ENCODE data around the gene GTF2A1. TPM values are rescaled to one million over a fixed set of nuclear protein-coding genes. Genes with fewer than 3 reads are reported as not detected.
A peak's percentile ranks its signal among the peaks of the same experiment; 100 is the strongest.

The GTF2A1 gene
- total RNA-seq, 1 donor from 2014 or later = 41.0 TPM

- Mint-ChIP-seq H3K4me1 (ENCODE audit: low read depth) (peaks cover 40% of the 10 kb centered on the region), H3K27ac (peak overlapping the region; percentile 97), H3K27me3 (ENCODE audit: insufficient read depth) (no peaks in the 10 kb centered on the region), H3K4me3 (peak overlapping the region; percentile 95), H3K36me3 (ENCODE audit: low read depth) (peaks cover 10% of the 10 kb centered on the region), H3K9me3 (no peaks in the 10 kb centered on the region)
- intact Hi-C loops (cut with micrococcal nuclease) = loop anchor here (1.0 to 2.0 kb wide), 3 partner anchors 235 to 279 kb away; no protein-coding TSS in a partner anchor
- DNase-seq (ENCODE audit: low spot score) = no peak
These were observed 882 bp upstream of the GTF2A1 start for GRCh38 chr14:81221579-81222102.

DNA sequence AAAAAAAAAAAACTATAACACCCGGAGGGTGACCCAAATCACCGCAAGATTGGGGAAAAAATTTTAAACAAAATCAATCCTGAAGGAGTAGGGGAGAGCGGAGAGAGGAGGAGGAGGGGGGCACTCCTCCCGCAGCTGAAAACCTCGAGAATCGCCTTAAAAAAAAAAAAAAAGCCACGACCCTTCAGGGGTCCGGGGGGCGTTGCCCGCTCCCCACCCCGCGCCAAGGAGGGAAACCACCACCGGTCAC is 254 bp downstream of the GTF2A1 start:
- no peak for DNase-seq (ENCODE audit: low spot score)
- H3K36me3 Mint-ChIP-seq (ENCODE audit: low read depth) = peaks cover 17% of the 10 kb centered on the region
- no peaks in the 10 kb centered on the region for H3K27me3 Mint-ChIP-seq (ENCODE audit: insufficient read depth)
- peak overlapping the region; percentile 95 for H3K4me3 Mint-ChIP-seq
- intact Hi-C loops (cut with micrococcal nuclease) = loop anchor here (2.0 kb wide), 2 partner anchors 234 to 244 kb away; no protein-coding TSS in a partner anchor
- peak overlapping the region; percentile 97 for H3K27ac Mint-ChIP-seq
- H3K9me3 Mint-ChIP-seq = no peaks in the 10 kb centered on the region
- H3K4me1 Mint-ChIP-seq (ENCODE audit: low read depth) = peaks cover 48% of the 10 kb centered on the region

DNA sequence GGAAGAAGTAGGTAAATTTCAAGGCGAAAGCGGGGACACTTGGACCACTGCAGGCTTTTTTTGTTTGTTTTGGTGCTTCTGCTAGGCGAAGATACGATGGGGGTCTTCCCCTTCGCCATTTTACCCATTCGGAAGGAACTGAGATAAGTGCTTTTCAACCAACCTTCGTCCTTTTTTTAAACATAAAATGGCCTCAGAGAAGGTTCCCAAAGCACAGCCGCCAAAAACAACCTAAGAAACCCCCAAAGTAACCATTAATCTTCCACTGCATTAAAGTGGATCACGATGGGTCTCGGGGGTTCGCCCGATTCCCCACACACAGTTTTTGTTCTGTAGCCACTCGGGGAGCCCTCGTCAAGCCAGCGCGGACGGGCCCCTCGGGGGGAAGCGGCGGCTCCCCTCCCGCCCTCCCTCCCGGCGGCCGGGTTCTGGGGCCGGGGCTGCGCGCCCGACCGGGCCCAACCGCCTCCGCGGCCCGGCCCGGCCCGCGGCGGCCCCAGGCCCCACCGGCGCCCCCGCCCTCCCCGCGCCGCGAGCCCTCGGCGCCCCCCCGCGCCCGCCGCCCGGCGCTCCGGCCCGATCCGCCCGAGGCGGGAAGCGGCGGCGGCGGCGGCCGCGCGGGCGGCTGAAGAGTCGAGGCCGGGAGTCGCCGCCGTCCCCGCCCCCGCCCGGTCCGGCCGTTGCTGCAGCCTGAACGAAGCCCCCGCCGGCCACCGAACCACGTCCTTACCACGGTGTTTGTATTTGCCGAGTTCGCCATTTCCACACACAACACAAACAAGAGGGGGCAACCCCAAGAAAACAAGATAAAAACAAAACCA is 790 bp downstream of the GTF2A1 start:
- H3K4me1 Mint-ChIP-seq (ENCODE audit: low read depth) = peaks cover 48% of the 10 kb centered on the region
- H3K27me3 Mint-ChIP-seq (ENCODE audit: insufficient read depth) = no peaks in the 10 kb centered on the region
- peaks cover 18% of the 10 kb centered on the region for H3K36me3 Mint-ChIP-seq (ENCODE audit: low read depth)
- DNase-seq (ENCODE audit: low spot score) = peak; percentile 29
- peak overlapping the region; percentile 99 for H3K27ac Mint-ChIP-seq
- intact Hi-C loops (cut with micrococcal nuclease) = loop anchor here (1.0 to 2.0 kb wide), 9 partner anchors 20 to 313 kb away; partner anchors contain the start of gene SEL1L
- no peaks in the 10 kb centered on the region for H3K9me3 Mint-ChIP-seq
- peak overlapping the region; percentile 99 for H3K4me3 Mint-ChIP-seq

- DNase-seq (ENCODE audit: low spot score) = peak; percentile 85
- Mint-ChIP-seq H3K27ac (peak overlapping the region; percentile 99), H3K36me3 (ENCODE audit: low read depth) (peaks cover 21% of the 10 kb centered on the region), H3K4me1 (ENCODE audit: low read depth) (peaks cover 48% of the 10 kb centered on the region), H3K27me3 (ENCODE audit: insufficient read depth) (no peaks in the 10 kb centered on the region), H3K9me3 (no peaks in the 10 kb centered on the region), H3K4me3 (peak overlapping the region; percentile 99)
- intact Hi-C loops (cut with micrococcal nuclease) = loop anchor here (1.0 to 2.0 kb wide), 7 partner anchors 19 to 314 kb away; partner anchors contain the start of gene SEL1L
These were observed 1.5 kb downstream of the GTF2A1 start for GRCh38 chr14:81219210-81219758.

GRCh38 chr14:81211844-81212243 is 8.9 kb downstream of the GTF2A1 start:
- DNase-seq (ENCODE audit: low spot score) = no peak
- intact Hi-C loops (cut with micrococcal nuclease) = loop anchor here (1.0 kb wide), 1 partner anchor 216 kb away; no protein-coding TSS in a partner anchor
- H3K27ac Mint-ChIP-seq = no peak overlapping the region
- no peaks in the 10 kb centered on the region for H3K27me3 Mint-ChIP-seq (ENCODE audit: insufficient read depth)
- H3K9me3 Mint-ChIP-seq = no peaks in the 10 kb centered on the region
- no peak overlapping the region for H3K4me3 Mint-ChIP-seq
- peaks cover 28% of the 10 kb centered on the region for H3K4me1 Mint-ChIP-seq (ENCODE audit: low read depth)
- peaks cover 45% of the 10 kb centered on the region for H3K36me3 Mint-ChIP-seq (ENCODE audit: low read depth)

DNA sequence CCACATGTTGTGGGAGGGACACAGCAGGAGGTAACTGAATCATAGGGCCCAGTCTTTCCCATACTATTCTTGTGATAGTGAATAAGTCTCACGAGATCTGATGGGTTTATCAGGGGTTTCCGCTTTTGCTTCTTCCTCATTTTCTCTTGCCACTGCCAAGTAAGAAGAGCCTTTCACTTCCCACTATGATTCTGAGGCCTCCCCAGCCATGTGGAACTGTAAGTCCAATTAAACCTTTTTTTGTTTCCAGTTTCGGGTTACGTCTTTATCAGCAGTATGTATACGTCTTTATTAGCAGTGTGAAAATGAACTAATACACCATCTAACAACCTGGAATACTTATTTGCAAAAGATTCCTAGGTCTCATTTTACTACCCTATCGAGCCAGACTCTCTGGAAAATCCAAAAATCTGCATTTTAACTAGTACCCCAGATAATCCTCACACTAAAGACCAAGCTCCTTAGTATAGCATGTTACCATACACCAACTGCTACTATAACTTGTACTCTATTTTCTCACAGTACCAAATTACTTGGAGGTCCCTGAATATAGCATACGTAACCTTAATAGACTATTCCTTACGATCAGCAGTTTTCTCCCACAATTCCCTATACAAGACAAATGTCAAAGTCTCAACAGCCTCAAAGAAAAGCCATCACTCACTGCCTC is 11.5 kb downstream of the GTF2A1 start:
- H3K4me1 Mint-ChIP-seq (ENCODE audit: low read depth) = peaks cover 35% of the 10 kb centered on the region

GRCh38 chr14:81208489-81208888 is 12.3 kb downstream of the GTF2A1 start:
- Mint-ChIP-seq H3K4me3 (no peak overlapping the region), H3K36me3 (ENCODE audit: low read depth) (peaks cover 53% of the 10 kb centered on the region), H3K4me1 (ENCODE audit: low read depth) (peaks cover 39% of the 10 kb centered on the region), H3K27ac (no peak overlapping the region), H3K27me3 (ENCODE audit: insufficient read depth) (no peaks in the 10 kb centered on the region), H3K9me3 (no peaks in the 10 kb centered on the region)
- DNase-seq (ENCODE audit: low spot score) = no peak
- intact Hi-C loops (cut with micrococcal nuclease) = no loop called here

More for the DNA sequence above, 11.5 kb downstream of the GTF2A1 start:
- DNase-seq (ENCODE audit: low spot score) = no peak
- intact Hi-C loops (cut with micrococcal nuclease) = loop anchor here (1.0 kb wide), 1 partner anchor 8 kb away; no protein-coding TSS in a partner anchor
- Mint-ChIP-seq H3K9me3 (no peaks in the 10 kb centered on the region), H3K36me3 (ENCODE audit: low read depth) (peaks cover 53% of the 10 kb centered on the region), H3K27ac (no peak overlapping the region), H3K27me3 (ENCODE audit: insufficient read depth) (no peaks in the 10 kb centered on the region), H3K4me3 (no peak overlapping the region)

DNA sequence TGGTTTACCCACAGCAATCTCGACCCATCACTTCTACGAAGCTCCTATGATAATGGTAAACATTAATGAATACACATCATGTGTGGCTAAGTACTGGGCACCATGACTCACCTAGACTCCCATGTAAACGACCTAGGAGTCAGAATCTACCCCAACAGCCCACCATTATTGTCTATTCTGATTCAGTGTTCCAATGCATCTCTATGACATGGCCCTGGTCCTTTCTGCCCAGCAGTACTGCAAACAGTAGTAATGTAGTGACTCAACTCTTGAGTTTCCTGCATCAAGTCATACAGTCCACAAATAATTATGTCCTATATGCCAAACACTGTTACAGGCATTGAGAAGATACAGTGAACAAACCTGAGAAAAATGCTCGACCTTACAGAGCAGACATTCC is 14.6 kb downstream of the GTF2A1 start:
- Mint-ChIP-seq H3K27ac (peak overlapping the region; percentile 48), H3K4me3 (no peak overlapping the region), H3K4me1 (ENCODE audit: low read depth) (peaks cover 31% of the 10 kb centered on the region), H3K27me3 (ENCODE audit: insufficient read depth) (no peaks in the 10 kb centered on the region), H3K36me3 (ENCODE audit: low read depth) (peaks cover 52% of the 10 kb centered on the region), H3K9me3 (no peaks in the 10 kb centered on the region)
- no peak for DNase-seq (ENCODE audit: low spot score)
- intact Hi-C loops (cut with micrococcal nuclease) = no loop called here

- intact Hi-C loops (cut with micrococcal nuclease) = no loop called here
- Mint-ChIP-seq H3K27me3 (ENCODE audit: insufficient read depth) (no peaks in the 10 kb centered on the region), H3K27ac (no peak overlapping the region), H3K4me1 (ENCODE audit: low read depth) (peaks cover 32% of the 10 kb centered on the region), H3K4me3 (no peak overlapping the region), H3K36me3 (ENCODE audit: low read depth) (peaks cover 53% of the 10 kb centered on the region), H3K9me3 (no peaks in the 10 kb centered on the region)
- DNase-seq (ENCODE audit: low spot score) = no peak
These were observed 15.1 kb downstream of the GTF2A1 start for GRCh38 chr14:81205639-81206038.

DNA sequence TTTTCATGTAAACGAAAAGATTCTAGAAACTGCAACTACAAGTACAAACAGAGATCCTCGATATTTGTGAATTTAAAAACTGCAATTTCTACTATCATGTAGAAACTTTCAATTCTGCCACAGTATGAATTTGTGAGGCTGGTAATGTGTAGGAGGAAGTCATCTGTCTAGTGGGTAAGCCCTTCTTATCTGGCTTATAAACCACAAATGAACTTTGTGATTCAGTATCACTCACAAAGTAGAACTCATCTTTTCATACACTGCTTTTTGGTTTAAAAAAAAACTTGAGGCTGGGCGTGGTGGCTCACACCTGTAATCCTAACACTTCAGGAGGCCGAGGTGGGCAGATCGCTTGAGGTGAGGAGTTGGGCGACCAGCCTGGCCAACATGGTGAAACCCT is 20.7 kb downstream of the GTF2A1 start:
- Mint-ChIP-seq H3K4me3 (no peak overlapping the region), H3K36me3 (ENCODE audit: low read depth) (peaks cover 42% of the 10 kb centered on the region), H3K27me3 (ENCODE audit: insufficient read depth) (no peaks in the 10 kb centered on the region), H3K9me3 (no peaks in the 10 kb centered on the region), H3K4me1 (ENCODE audit: low read depth) (peaks cover 19% of the 10 kb centered on the region), H3K27ac (no peak overlapping the region)
- intact Hi-C loops (cut with micrococcal nuclease) = loop anchor here (1.0 kb wide), 1 partner anchor 19 kb away; no protein-coding TSS in a partner anchor
- DNase-seq (ENCODE audit: low spot score) = no peak

- intact Hi-C loops (cut with micrococcal nuclease) = no loop called here
- Mint-ChIP-seq H3K4me1 (ENCODE audit: low read depth) (peaks cover 28% of the 10 kb centered on the region), H3K36me3 (ENCODE audit: low read depth) (peaks cover 47% of the 10 kb centered on the region), H3K4me3 (no peak overlapping the region), H3K9me3 (no peaks in the 10 kb centered on the region), H3K27ac (no peak overlapping the region), H3K27me3 (ENCODE audit: insufficient read depth) (no peaks in the 10 kb centered on the region)
- no peak for DNase-seq (ENCODE audit: low spot score)
These were observed 21.7 kb downstream of the GTF2A1 start for GRCh38 chr14:81199084-81199483.

DNA sequence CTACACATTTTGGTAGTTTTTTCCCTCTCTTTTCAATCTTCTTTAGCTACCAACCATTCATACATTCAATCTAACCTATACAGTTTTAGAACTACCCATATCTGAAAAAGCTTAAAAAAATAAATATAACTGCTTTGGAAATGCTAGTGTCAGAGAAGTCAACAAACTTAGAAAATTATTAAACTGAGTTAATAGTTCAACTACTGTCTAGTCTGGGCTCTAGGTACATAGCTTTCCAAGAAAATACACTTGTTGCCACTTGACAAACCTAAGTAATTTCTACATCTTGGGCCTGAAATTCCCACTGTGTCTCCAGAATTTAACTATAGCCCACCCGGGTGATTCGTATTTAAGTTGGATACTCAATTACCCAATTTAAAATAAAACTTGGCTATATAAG is 22.1 kb downstream of the GTF2A1 start:
- intact Hi-C loops (cut with micrococcal nuclease) = no loop called here
- H3K36me3 Mint-ChIP-seq (ENCODE audit: low read depth) = peaks cover 46% of the 10 kb centered on the region
- DNase-seq (ENCODE audit: low spot score) = no peak
- H3K4me1 Mint-ChIP-seq (ENCODE audit: low read depth) = peaks cover 29% of the 10 kb centered on the region
- H3K27me3 Mint-ChIP-seq (ENCODE audit: insufficient read depth) = no peaks in the 10 kb centered on the region
- no peak overlapping the region for H3K27ac Mint-ChIP-seq
- H3K4me3 Mint-ChIP-seq = no peak overlapping the region
- no peaks in the 10 kb centered on the region for H3K9me3 Mint-ChIP-seq

All from activated T-helper 1 cell treated with anti-CD3 and anti-CD28 coated beads, Interleukin-12 subunit alpha, Interleukin-12 subunit beta, Interleukin-2, Interleukin-4 antibody, amounts not matched to agents 30 ng/mL and 10 ng/mL and 1 ng/mL, durations not matched to agents 14 hours and 24 hours and 36 hours (primary cell).